Activated CD4-positive, CD25-positive, alpha-beta regulatory T cell treated with anti-CD3 and anti-CD28 coated beads, Interleukin-2, amount 50 U/mL, for 72 hours (primary cell): ENCODE data around the gene KCNMB1.
A peak's percentile ranks its signal among the peaks of the same experiment; 100 is the strongest.

ENCODE experiments used
- DNase-seq: peaks from one replicate; pipeline ENCODE4 v3.0.0; 2021

KCNMB1 gene, protein sequence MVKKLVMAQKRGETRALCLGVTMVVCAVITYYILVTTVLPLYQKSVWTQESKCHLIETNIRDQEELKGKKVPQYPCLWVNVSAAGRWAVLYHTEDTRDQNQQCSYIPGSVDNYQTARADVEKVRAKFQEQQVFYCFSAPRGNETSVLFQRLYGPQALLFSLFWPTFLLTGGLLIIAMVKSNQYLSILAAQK

GRCh38 chr5:170388818-170389549 lies at the start of gene KCNMB1:
TSS of gene KCNMB1 (minus strand) at chr5:170389367. CDS start at chr5:170385447, 3,920 bp downstream.
- no peak for DNase-seq

DNA sequence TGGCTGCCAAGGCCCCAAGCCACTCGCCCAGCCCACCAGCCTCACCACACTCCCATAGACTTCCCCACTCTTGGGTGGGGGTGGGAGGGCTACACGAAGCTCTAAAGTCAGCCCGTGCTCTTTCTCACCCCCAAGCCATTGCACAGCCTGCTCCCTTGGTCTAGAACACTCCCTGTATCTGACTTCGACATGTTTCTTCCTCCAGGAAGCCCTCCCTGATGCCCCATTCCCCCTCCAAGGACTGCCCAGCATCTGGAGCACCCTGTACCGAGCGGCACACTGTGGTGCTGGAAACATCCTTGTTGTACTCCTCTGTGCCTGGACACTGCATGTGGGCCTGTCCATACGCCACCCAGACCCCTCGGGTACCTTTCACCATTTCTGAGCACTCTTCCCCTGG lies 49.4 kb upstream of the KCNMB1 start:
- no peak for DNase-seq

GRCh38 chr5:170437621-170438375 lies 48.6 kb upstream of the KCNMB1 start:
- no peak for DNase-seq

GRCh38 chr5:170436335-170436734 lies 47.2 kb upstream of the KCNMB1 start:
- no peak for DNase-seq

GRCh38 chr5:170434966-170435605 lies 45.9 kb upstream of the KCNMB1 start:
- DNase-seq = peak; percentile 67

DNA sequence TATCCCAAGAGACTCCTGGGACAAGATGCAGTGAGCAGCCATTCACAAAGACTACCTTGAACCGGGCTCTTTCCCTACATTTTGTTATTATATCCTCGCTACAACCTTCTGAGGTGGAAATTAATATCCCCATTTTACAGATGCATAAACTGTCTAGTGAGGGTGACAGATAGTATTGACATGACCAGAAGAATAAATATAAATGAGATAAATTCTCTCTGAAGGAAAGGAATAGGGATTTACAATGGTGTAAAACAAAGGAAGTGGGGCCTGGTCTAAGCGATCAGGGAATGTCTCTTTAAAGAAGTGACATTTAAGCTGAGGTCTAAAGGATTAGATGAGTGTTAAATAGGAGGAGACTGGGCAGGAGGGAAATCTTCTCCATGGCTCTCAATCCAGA lies 43.5 kb upstream of the KCNMB1 start:
- no peak for DNase-seq

DNA sequence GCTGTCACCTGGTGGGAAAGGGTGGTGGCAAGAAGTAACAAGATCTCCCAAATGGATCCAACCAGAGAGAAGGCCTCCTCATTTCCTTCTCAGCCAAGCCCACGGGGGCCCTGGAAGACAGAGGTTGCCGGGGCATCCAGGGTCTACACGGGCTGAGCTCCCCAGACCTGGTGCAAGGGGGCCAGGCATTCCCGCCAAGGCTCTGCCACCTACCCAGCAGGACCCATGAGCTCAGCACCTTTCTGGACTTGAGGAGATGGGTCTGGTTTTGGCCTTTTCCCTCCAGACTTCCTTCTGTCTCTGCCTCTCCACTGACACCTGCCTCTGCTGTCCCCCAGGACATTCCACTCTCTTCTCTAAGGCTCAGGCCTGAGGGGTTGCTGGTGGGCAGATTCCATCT lies 42.4 kb upstream of the KCNMB1 start:
- DNase-seq = no peak

DNA sequence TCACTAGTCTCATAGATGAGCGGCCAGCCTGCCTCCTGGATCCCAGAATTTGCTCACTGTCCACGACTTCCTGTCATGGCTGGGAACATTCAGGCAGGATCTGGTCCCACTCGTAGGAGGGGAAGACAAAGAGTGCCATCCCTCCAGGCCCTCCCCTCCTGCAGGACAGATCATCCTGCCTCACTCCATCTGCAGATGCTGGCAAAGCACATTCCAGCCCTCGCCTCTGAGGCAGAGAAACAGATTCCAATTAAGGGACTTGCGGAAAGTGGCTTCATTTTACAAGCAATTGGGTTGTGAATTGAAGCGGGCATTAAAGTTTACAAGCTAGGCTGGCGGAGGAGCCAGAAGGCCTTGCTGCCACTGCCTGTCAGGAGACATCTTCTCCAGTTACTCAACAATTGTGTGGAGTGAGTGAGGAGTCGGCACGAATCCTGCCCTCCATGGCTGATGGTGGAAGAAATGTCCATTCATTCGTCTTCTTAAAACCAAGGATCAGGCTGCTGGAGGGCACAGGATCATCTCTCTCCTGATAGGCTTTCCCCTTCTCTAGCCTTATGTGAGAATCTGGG lies 41.8 kb upstream of the KCNMB1 start:
- DNase-seq = no peak

DNA sequence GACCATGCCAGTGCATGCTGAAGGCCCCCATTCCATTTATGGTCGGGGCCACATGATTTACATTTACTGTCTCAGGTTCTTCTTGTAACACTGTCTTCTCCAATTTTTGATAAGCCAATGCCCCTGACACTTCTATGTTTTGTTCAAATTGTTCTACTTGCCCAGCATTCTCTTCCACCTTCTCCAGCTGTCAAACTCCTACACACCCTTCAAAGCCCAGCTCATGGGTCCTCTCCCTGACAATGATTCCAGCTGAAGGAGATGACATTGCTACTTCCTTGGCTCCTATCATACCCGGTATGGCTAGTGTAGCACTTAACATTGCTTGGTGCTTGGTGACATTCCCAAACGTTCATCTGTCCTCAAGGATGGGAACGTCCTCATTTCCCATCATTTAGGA lies 41.1 kb upstream of the KCNMB1 start:
- no peak for DNase-seq

DNA sequence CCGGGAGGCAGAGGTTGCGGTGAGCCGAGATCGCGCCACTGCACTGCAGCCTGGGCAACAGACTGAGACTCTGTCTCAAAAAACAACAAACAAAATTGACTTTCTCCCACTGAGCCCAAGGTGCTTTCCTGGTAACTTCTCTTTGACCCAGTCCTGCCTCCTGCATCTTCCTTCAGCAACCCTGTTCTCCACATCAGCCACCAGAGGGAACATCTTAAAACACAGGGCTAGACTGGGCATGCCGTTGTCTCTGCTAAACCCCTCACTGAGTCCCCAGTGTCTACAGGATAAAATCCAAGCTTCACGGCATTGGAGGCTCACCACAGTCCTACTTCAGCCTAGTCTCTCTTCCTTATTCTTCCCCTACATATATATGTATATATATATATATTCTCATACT lies 39.8 kb upstream of the KCNMB1 start:
- DNase-seq = no peak

GRCh38 chr5:170427672-170428236 lies 38.6 kb upstream of the KCNMB1 start:
- DNase-seq = no peak

- DNase-seq = no peak
These were observed 37.6 kb upstream of the KCNMB1 start for GRCh38 chr5:170426786-170427185.

- no peak for DNase-seq
These were observed 37.1 kb upstream of the KCNMB1 start for GRCh38 chr5:170426149-170426767.

GRCh38 chr5:170425731-170426130 lies 36.6 kb upstream of the KCNMB1 start:
- no peak for DNase-seq

DNA sequence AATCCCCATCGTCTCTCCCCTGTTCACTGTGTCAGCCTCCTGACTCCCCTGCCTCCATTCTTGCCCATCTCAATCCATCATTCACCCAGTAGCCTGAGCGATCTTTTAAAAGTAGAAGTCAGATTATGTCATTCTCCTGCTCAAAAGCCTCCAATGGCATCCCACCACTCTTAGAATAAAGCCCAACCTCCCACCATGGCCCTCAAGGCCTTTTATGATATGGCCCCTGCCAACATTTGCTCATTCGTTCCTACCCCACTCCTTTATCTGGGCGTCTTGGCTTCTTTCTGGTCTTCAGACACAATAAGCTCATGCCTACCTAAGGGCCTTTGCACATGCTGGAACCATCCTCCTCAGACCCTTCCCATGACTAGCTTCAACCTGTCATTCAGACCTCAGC lies 35.5 kb upstream of the KCNMB1 start:
- no peak for DNase-seq

GRCh38 chr5:170423692-170424091 lies 34.5 kb upstream of the KCNMB1 start:
- no peak for DNase-seq

- DNase-seq = no peak
These were observed 32.7 kb upstream of the KCNMB1 start for GRCh38 chr5:170421826-170422225.

DNA sequence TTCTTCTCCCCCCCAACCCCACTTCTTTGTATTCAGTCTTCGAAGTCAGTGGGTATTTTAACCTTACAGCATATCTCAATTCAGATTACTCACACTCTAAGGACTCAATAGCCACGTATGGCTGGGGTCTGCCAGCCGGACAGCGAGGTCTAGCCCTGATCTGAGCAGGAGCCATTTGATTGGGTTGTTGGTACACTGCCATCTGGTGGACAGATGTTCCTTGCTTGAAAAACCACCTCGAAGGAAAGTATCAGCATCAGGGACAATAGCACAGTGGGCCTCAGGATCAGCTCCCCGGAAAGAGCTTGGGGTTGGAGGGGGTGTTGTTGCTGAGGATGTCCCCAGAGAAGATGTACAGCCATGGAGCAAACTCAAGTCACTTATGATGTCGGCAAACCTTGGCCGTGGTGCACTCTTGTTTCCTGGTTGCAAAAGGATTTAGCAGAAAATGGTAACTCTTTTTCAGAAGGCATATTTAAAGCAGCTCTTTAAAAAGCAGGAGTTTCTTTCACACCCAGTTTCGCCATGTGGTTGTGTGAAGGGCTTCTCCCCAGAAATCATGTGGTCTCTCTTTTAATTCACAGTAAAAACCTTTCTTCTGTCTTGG lies 31.7 kb upstream of the KCNMB1 start:
- DNase-seq = peak; percentile 45

DNA sequence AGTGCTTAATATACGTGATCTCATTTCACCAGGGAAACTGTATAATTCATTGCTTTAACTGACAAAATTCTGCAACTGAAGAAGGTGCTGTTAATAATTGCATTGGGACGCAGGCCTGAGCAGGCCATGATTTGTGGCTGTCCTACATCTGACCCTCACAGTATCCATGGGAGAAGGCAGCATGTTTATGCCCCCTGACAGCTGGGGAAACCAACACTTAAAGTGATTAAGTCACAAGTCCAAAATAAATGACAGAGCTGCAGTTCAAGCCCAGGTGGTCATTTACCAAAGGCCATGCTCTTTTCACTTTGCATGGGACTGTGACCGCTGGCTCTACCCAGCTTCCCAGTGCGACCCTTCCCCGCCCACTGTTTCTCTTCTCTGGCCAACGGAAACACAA lies 30.5 kb upstream of the KCNMB1 start:
- no peak for DNase-seq

DNA sequence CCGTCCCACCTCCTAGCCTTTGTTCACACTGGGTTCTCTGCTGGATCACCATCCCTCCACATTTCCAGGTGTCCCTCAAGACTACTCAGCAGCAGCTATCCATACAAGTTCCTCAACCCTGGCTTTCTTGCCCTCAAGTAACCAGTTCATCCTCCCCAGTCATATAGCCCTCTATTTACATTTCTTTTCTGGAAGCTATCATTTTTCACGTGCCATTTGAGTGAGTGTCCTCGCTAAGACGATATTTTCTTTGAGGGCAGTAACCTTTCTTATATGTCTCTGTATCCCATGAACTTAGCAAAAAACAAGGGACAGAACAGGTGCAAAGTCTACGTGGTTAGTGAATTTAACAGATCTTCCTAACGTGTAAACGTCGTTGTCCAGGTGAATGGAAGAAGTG lies 29.6 kb upstream of the KCNMB1 start:
- DNase-seq = no peak

DNA sequence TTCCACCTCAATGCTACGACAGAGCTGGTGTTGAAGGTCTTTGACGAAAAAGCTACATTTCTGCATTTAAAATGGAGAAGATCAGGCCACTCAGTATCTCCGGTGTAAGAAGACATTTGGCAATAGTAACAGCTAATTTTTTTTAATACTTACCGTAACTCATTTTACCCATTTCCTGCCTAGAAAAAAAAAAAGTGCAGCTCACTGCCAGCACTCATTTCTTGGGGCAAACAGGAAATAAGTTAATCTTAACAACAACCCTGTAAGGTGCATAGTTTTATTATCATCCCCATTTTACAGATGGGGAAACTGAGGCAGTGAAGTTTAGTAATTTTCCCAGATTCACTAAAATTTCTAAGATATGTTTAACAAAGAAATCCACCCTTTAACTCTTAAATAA lies 27.4 kb upstream of the KCNMB1 start:
- DNase-seq = no peak

DNA sequence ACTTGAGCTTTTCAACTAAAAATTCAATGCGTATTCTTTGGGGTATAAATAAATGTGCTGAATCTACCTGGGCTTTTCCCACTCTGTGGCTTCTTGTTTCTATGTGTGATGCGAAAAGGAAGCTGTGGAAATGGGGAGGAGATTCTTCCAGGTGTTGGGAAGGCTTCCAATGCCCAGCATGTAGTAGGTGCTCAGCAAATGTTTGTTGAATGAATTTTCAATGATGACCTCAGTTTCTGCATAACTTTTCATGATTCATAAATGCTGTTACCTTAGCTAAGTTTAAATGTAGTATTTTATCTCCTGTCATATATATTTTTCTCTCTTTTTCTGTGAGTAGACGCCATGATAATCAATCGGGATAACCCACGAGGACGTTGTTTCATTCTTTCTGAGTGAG lies 25.6 kb upstream of the KCNMB1 start:
- no peak for DNase-seq
